Left renal cortex interstitium (tissue), 4 donors: ENCODE data around the gene BSCL2. TPM values are rescaled to one million over a fixed set of nuclear protein-coding genes. Genes with fewer than 3 reads are reported as not detected.
"Not testable (repeated sequence)": the region's sequence is repeated elsewhere in the genome, so short reads cannot be mapped to it uniquely, and the experiment has no call there.

Source experiments
- DNase-seq, 4 donors: peaks; one replicate each; pipeline ENCODE4 v3.0.0-alpha.2; 2013; ENCODE audit warnings: low read depth in 4 of 4, low spot score in 2 of 4, missing footprints in 1 of 4
- polyA plus RNA-seq, 4 donors: library from polyadenylated mRNA; unstranded; fragments of 120-200 nt; gene quantifications; one replicate each; pipeline ENCODE4 v1.2.1, GENCODE V29; 2013; ENCODE audit not compliant: insufficient read length in 4 of 4

BSCL2 gene
- polyA plus RNA-seq, 4 donors: 64.2 to 81.1 (median 72.0) TPM

GRCh38 chr11:62665075-62665598 is 42.1 kb downstream of the BSCL2 start, which contains the start of the genes C11orf98 and CSKMT:
C11orf98 (minus strand) TSS chr11:62665210; CDS start chr11:62665169, 41 bp downstream.
CSKMT (plus strand) TSS chr11:62665312; CDS start chr11:62665880, 568 bp downstream.
- peak; percentile 88 to 93 (median 91) for DNase-seq

DNA sequence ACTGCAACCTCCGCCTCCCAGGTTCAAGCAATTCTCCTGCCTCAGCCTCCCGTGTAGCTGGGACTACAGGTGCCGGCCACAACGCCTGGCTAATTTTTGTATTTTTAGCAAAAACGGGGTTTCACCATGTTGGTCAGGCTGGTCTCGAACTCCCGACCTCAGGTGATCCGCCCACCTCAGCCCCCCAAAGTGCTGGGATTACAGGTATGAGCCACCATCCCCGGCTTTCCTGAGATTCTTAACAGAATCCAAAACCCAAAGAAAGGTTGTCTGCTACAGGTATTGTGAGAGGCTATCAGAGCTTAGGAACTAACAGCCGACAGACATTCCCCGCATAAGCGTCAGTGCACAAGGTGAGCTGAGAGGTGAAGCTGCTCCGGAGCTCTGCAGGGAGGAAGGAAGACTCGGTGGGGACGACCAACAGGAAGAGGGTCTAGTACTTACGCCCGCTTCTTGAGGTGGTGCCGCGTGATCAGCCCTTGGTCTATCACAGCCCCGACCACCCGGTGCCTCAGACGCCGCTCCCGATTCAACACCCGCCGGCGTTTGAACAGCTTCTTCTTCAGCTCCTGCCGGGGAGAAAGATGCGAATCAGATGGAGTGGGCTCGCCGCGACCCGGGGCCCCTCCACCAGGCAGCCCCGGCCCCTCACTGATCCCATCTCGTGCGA is 42.7 kb downstream of the BSCL2 start:
- DNase-seq: peak in 1 of 4 donors; percentile 50

GRCh38 chr11:62656796-62657429 is 50.3 kb downstream of the BSCL2 start:
- DNase-seq: no peak

DNA sequence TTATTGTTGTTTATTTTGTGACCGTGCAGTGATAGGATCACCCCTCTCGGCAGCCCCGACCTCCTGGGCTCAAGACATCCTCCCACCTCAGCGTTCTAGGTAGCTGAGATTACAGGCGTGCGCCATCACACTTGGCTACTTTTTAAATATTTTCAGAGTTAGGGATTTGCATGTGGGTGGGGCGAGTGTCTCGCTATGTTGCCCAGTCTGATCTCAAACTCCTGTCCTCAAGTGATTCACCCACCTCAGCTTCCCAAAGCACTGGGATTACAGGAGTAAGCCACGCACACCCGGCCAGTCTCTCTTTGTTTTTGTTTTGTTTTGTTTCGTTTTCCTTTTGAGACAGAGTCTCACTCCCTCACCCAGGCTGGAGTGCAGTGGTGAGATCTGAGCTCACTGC is 52.9 kb downstream of the BSCL2 start:
- DNase-seq: no peak

GRCh38 chr11:62652161-62653006 is 54.8 kb downstream of the BSCL2 start:
- no peak for DNase-seq

GRCh38 chr11:62650283-62650682 is 56.9 kb downstream of the BSCL2 start:
- DNase-seq: not testable (repeated sequence)

DNA sequence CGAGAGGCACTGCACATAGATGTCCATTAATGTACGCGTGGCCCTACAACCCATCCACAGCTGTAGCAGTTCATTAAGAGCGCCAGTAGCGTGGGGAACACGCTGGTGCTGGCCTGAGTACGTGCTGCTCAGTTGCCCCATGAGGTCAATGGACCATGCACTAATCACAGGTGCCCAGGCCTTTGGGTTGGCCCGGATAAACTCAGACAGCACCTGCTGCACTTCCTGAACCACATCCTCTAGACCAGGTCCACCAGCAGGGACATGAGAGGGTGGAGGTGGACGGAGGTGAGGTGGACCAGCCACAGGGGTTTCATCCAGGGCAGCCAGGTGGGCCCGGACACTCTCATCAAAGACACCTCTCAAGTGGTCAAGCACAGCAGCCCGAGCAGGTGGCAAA is 57.7 kb downstream of the BSCL2 start:
- no peak for DNase-seq

DNA sequence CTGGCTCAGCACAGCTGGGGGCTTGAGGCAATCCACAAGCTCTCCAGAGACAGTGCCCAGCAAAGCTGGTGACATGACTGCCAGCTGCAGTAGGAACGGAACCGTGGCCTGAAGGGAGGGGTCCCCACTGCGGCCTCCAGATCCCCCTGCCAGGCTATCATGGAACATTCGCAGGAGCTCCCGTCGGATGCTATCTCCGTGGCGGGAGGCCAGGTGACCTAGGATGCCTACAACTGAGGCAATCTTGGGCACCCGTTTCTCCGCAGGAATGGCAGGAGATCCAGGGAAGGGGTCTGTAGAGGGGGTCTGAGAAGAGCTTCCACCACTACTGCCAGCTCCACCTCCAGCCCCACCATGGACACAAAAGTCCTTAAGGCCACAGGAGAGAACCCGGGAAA is 58.3 kb downstream of the BSCL2 start:
- DNase-seq: no peak

- DNase-seq: no peak
These were observed 58.8 kb downstream of the BSCL2 start for GRCh38 chr11:62648185-62648966.

- DNase-seq: no peak
These were observed 59.6 kb downstream of the BSCL2 start for GRCh38 chr11:62647609-62648005.

GRCh38 chr11:62646825-62647608 is 60.2 kb downstream of the BSCL2 start:
- no peak for DNase-seq

DNA sequence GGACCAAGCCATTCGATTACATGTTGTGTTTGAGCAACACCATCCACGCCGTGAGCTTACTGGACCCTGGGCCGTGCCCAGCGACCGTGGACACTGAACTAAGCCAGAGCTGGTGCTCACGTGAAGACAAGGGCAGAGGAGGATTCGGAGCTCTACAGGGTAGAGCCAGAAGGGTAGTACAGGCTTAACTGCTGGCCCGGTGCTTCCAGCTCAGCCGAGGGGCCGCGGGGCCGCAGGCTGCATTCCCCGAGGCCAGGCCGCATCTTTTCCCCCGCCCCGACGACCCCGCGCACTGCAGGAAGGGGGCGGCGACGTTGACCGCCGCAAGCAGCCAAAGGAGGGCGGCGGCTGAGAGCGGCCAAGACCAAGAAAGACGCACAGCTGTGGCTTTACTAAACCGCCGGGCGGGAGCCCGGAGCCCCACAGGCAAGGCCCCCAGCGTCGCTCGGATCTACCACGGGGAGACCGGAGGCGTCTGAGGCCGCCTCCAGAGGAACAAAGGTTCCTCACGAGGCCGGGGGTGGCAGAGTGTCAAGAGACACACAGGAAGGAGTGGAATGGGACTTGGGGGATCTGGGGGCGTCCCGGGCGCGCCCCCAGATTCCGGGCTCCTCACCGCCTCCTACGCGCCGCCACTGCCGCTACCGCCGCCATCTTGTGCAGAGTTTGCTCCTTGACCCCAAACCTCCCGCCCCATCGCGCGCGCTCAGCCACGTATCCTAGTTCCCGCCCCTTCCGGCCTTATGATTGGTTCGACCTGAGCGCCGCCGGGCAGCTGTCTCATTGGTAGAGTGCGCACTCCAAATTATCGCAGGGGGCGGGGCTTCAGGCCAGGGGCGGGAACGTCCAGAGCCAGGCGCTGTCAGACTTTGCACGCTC is 61.0 kb downstream of the BSCL2 start, which contains the start of gene GANAB:
TSS of gene GANAB (minus strand) at position 668 of the 879 bp plus-strand sequence. CDS start at position 654, 14 bp downstream.
- DNase-seq: peak; percentile 86 to 99 (median 96)

- no peak for DNase-seq
These were observed 61.6 kb downstream of the BSCL2 start for GRCh38 chr11:62645671-62645945.

DNA sequence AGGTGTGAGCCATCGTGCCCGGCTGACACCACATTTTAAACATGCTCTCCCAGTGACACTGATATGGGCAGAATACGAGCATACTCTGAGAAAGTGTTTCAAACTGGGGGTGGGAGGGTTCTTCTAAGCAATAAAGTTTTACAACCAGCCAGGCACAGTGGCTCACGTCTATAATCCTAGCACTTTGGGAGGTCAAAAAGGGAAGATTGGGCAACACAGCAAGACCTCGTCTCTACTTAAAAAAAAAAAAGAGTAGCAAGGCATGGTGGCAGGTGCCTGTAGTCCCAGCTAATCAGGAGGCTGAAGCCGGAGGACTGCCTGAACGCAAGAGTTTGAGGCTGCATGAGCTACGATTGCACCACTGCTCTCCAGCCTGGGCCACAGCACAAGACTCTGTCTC is 63.0 kb downstream of the BSCL2 start:
- no peak for DNase-seq
